ENCODE results near the gene NOS3.

GRCh38 chr7:151045967-151046366 is 55.1 kb downstream of the NOS3 start:
- TF ChIP-seq POLR2A (IDR thresholded peaks at IDR 0.05) = no peak
- TF ChIP-seq, protein P1, sequence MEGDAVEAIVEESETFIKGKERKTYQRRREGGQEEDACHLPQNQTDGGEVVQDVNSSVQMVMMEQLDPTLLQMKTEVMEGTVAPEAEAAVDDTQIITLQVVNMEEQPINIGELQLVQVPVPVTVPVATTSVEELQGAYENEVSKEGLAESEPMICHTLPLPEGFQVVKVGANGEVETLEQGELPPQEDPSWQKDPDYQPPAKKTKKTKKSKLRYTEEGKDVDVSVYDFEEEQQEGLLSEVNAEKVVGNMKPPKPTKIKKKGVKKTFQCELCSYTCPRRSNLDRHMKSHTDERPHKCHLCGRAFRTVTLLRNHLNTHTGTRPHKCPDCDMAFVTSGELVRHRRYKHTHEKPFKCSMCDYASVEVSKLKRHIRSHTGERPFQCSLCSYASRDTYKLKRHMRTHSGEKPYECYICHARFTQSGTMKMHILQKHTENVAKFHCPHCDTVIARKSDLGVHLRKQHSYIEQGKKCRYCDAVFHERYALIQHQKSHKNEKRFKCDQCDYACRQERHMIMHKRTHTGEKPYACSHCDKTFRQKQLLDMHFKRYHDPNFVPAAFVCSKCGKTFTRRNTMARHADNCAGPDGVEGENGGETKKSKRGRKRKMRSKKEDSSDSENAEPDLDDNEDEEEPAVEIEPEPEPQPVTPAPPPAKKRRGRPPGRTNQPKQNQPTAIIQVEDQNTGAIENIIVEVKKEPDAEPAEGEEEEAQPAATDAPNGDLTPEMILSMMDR (IDR thresholded peaks at IDR 0.05) = no peak
- no peak for TF ChIP-seq POLR2AphosphoS5 (IDR thresholded peaks at IDR 0.05)

Measured in prostate gland (tissue), 2 donors.